HG03354 (cell line): Measurements from ENCODE around the gene RPL34.
"Not testable (repeated sequence)": the region's sequence is repeated elsewhere in the genome, so short reads cannot be mapped to it uniquely, and the experiment has no call there.

ENCODE experiments used
- ATAC-seq: cut with Tn5 transposase; IDR thresholded peaks from one replicate; pipeline ENCODE4 v1.9.1; 2021; ENCODE audit warnings: mild to moderate bottlenecking; ENCODE audit not compliant: unreplicated experiment, poor library complexity, severe bottlenecking

RPL34 gene

DNA sequence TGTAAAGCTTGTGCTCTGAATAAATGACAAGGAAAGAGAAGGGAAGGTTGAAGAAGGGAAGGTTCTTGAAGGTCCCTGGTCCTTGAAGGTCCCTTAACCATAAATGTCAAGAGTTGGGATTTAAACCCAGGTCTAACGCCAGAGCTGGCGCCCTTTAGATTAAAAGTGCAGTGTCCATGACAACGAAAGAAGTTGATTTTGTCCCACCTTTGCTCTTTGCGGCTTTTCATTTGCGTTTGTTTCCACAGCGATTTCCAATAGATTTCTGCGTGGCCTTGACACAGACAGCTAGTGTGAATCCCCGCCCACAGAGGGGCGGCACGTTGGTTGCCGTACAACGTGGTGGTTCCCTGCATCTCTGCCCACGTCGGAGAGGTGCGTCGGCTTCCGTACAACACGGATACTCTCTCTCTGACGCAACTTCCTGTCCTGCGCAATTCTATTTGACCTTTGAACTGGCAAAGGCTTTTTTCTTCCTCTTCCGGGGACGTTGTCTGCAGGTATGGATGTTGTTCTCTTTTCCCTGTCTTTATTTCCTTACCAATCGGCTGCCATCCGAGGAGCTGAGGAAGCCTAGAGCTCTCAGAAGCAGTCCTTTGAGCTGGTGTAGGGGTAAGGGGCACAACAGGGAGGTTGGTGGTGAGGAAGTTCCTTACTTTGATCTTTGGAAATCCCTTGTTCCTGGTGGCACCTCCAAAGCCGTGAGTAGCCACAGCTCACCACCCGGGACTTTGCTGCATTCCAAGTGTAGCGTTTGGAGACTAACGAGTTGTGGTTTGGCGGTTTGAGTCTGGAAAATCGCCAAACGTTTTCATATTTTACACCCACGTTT is at the start of gene RPL34:
Gene RPL34 (plus strand): TSS at position 476 of the 832 bp plus-strand sequence. CDS start 1,384 bp downstream, outside the sequence.
- ATAC-seq: peak; percentile 100

DNA sequence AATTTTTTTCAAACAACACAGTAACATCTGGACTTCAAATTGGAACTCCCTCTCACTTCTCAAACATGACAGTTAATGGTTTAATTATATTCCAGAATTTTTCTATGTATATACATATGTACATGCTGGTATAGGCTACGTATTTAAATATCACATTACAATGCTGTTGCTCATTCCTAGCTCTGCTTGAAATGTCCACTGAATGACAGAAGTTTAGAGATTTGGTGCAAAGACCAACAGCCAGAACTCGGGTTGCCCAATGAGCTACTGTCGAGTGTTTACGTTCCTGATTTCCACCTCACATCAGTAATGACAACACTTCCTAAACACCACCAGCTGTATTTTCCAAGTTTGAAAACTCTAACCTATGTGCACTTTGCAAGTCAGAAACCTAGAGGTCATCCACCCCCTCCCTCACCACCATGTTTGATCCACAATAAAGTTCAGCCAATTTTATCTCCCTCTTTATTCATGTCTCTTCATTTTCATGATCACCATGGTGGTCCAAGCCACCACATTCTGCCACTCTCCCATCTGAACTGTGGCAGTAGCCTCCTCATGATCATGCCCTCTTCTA is 49.3 kb upstream of the RPL34 start:
- ATAC-seq: no peak

DNA sequence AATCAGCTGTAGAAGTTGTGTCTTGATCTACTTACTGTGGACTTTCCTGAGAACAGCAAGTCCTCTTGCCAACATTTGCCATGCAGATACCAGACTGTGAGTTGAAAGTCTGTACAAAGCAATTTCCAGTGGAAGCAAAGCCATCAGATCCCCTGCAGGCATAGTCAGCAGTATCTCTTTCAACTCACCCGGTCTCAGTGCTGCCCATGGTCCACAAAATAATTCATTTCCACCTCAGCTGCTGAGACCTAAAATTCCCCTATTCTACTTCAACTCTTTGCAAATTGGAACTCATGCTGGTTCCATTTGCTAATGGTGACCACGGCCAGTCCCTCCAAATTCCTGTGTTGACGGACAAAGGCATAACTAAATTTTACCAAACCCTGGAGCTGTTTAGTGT is 46.0 kb upstream of the RPL34 start:
- no peak for ATAC-seq

DNA sequence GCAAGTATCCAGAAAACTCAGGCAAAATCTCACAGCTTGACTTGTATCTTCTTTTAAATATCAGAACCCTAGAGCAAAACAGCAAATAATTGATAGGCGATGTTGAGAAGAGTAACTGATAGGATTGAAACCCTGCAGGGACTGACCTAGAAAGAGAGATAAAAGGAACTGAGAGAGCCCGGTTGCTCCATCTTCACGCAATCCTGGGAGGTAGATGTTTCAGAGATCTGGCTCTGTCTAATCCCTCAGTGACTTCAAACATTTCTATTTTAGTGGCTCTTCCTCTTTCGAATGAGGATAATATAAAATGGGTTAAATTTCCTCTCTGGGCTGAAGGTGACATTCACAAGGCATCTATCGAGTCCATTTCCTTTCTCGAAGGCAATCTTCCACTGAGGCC is 39.3 kb upstream of the RPL34 start:
- ATAC-seq: no peak

DNA sequence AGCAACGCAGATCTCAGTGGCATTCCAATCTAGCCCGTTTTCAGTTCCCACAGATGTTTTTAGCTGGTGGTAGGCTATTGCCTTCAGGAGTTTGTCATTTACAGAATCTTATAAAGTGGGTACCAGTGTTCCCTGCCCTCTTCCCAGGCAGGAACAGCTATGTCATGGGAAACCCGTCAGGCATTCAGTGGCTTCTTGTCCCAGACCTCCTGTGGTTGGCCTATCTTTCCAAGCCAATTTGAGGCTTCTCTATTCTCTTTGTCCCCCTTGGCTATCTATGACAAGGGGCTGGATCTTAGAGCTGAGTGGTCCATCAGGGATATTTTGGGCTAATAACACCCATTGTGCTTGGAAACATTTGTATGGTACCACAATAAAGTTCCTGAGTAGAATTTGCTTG is 33.6 kb upstream of the RPL34 start:
- ATAC-seq: no peak

DNA sequence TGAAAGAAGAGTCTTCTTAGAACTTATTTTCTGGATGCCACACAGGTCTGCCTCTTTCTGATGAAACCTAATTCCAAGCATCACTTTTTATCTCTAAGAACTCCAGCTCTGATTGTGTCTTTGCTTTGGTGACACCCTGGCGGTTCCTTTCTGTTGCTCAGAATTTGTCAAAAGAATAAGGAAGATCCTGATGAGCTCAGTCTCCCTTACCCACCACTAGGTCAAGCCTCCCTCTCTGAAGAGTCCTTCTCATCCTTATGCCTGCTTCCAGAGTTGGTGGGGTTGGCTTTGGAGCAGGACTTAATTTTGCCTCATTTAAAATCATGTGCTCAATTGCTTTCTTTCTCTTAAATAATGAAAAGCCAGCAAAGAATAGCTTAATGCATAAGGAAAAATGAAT is 31.5 kb upstream of the RPL34 start:
- ATAC-seq: no peak

DNA sequence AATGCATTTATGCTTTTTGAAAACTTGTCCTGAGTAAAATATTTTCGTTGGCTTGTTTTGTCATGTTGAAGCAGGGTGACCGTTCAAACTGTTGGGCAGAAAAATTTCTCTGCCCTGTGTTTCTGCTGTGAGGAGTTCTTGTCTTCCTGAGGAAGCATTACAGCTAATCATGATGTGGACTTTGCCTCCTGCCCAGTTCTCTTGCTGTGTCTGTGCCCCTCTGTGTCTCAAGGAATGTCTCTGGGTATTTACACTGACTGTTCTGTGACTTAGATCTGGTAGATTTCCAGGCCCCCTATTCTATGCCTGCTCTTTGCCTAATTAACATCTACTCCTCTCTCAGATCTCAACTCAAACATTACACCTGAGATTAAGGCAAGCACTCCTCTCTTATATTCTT is 30.4 kb upstream of the RPL34 start:
- no peak for ATAC-seq

DNA sequence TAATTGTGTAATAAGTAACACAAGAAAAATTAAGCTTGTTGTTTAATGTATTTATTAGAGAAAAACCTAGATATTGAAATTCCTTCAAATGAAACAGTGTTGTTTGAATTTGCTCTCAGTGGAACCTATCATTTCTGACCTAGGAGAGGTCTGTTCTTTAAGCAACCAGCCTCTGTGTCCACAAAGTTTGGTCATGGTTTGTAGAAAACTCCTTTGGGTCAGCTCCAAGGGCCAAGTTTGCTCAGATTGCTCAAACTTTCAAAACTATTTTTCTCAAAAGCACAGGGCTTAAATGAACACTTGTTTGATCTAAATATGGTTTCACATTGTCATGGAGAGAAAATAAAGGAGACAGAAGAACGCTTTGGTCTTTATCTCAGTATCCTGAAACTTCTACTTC is 29.6 kb upstream of the RPL34 start:
- ATAC-seq: no peak

DNA sequence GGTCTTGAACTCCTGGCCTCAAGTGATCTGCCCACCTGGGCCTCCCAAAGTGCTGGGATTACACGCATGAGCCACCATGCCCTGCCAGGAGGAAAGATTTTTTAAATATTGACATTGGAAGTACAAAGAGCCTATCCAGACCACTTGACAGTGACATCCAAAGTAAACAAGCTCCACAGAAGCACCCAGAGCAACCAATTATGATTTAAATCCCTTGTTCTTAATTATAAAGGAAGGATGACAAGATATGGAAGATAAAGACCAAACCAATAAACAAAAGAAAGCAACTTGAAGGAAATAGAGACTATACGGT is 27.7 kb upstream of the RPL34 start:
- no peak for ATAC-seq

DNA sequence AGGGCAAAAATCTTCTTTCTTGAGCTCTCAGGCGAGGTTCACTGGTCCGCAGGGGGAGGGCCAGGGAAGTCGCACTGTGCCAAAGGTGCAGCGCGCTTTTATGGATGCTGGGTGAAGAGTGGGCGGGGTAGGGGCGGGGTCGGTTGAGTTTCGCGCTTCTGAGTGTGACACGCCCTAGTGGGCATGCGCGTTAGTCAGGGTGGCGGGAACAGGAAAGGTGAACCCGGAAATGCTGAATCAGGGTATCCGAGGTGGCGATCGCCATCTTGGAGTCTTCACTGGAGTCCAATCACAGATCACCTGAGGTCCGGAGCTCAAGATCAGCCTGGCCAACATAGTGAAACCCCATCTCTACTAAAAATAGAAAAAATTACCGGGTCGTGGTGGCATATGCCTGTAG is 26.1 kb upstream of the RPL34 start:
- ATAC-seq: not testable (repeated sequence)

DNA sequence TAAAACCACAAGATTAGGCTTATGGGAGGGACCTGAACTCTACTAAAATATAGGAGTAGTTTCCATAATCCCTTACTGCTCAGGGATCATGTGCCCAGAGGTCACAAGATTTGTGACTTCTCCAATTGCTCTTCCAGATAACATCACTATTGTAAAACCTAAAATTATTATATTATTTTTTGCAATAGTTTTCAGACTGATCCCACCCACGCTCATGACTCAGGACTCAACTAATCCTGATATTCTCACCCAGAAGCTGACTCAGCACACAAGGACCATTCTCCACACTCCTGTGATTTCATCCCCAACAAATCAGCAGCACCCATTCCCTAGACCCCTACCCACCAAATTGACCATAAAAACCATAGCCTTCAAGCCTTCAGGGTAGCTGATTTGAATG is 24.0 kb upstream of the RPL34 start:
- no peak for ATAC-seq

DNA sequence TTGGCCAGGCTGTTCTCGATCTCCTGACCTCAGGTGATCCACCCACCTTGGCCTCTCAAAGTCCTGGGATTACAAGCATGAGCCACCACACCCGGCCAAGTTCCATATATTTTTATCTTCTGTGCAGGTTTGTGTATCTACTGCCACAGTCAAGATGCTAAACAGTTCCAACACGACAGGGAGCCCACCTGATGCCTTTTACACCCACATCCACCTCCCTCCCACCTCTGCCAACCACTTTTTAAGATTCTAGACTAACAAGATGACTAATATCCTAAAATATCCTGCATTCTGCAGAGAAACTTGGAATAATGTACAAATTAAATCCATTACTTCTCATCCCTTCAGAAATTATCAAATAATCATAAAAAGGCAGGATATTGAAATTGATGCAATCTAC is 19.3 kb upstream of the RPL34 start:
- ATAC-seq: no peak

DNA sequence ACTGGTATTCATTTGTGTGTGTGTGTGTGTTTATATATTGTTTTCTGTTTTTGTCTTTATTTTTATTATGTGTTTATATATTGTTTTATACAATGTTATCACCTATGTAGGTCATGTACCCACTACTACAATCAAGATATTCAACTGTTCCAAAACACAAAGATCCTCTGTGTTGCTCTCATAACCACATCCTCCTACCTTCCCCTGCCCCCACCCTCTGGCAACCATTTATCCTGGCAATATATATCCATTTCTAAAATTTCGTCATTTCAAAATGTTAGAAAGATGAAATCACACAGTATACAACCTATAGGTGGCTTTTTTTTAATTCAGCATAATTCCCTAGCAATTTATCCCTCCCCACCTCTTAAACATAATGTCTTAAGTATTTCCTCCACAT is 18.8 kb upstream of the RPL34 start:
- no peak for ATAC-seq

DNA sequence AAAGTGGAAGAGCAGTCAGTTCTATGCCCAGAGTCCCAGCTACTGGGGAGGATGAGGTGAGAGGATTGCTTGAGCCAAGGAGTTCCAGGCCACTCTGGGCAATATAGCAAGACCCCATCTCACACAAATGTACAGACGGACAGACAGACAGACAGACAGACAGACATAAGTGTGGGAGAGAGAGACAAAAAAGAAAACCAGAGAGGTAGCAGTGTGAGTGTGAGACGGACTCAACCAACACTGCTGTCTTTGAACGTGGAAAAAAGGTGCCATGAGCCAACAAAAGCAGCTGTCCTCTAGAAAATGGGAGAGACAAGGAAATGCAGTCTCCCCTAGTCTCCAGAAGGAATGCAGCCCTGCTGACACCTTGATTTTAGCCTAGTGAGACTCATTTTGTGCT is 18.2 kb upstream of the RPL34 start:
- no peak for ATAC-seq

DNA sequence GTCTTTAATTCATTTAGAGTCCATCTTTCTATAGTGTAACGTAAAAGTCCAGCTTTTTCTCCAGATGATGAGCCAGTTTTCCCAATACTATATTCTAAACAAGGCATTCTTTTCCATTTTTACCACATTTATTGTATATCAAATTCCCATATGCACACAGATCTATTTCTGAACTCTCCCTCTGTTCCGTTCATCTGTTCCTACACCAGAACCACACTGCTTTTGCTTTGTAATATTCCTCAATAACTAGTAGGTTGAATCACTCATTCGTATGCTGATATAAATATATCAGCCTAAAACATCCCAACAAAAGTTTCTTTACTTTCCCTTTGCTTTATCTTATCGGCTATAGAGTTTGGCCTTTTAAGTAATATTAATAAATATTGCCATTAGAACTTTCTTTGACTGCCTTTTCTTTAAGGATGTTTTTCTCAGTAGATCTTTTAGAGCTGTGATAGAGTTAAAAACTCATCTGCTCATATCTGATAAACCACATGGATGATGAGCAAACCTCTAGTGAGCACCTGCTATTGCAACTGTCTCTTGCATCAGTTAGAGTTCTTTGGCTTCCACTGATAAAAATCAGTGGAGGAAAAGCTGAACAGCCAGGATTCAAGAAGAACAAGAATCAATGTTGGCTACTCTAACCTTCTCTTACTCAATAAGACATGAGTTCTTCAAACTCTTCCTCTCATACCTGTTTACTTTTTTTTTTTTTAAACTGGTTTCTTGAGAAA is 13.1 kb upstream of the RPL34 start:
- ATAC-seq: no peak

DNA sequence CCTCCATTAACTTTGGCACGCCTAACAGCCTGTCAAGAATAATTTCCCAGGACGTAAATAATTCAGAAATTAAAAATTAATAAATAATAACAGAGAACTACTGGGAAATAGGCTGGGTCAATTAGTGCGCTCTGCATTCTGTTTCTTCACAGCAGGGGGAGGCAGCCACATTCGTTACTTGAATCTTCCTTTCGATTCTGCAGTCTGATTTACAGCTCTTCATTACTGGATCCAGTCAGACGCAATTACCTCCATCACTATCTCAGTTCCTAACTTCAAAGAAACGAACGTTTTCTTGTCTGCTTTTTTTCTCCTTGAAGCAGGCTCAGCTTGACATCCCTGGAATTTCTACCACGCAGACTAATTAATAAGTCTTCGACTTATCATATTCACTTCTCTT is 9.0 kb upstream of the RPL34 start:
- no peak for ATAC-seq

DNA sequence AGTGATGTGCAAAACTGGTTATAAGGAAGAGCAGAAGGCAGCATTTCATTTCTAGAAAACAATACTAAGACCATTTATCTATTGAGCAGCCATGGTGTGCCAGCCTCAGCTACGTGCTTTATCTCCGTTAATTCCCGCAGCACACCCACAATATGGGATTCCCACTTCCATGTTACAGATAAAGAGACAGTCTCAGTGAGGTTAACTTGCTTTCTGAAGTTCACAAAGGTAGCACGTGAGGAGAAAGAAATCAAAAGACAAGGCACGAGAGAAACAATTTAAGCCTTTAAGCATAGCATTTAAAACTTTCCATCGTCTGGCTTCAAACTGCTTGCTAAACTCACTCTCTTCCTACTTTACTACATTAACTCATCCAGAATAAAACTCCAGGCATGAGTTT is 8.0 kb upstream of the RPL34 start:
- no peak for ATAC-seq

DNA sequence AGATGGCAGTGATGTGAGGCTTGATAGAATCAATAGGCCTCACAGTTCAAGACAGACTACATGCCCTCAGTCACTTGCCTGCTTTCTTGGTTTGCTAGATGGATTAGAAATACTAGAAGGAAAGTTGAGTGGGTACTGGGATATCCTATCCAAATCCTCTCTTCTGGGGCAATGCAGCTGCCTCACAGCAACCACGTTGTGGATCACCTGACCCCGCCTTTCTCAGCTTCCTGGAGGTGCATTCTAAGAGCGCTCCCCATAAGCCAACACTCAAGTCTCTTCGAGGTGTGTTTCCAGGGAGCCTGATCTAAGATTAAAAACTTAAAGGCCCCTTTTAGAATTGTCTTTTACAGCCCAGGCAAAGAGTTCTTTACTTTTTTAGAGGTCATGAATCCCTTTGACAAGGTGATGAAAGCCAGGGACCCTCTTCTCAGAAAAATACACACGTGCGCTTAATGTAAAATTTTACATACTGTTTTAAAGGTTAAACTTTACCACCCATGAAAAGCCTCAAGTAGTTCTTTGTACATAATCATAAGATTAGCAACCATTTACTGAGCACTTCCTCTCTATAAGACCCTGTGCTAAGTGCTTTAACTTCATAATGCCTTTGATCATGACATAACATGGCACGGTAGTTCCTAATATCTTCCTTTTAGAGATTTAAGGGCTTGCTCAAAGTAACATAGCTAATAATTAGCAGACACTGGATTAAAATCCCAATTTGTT is 840 bp upstream of the RPL34 start:
- peak; percentile 8 for ATAC-seq

DNA sequence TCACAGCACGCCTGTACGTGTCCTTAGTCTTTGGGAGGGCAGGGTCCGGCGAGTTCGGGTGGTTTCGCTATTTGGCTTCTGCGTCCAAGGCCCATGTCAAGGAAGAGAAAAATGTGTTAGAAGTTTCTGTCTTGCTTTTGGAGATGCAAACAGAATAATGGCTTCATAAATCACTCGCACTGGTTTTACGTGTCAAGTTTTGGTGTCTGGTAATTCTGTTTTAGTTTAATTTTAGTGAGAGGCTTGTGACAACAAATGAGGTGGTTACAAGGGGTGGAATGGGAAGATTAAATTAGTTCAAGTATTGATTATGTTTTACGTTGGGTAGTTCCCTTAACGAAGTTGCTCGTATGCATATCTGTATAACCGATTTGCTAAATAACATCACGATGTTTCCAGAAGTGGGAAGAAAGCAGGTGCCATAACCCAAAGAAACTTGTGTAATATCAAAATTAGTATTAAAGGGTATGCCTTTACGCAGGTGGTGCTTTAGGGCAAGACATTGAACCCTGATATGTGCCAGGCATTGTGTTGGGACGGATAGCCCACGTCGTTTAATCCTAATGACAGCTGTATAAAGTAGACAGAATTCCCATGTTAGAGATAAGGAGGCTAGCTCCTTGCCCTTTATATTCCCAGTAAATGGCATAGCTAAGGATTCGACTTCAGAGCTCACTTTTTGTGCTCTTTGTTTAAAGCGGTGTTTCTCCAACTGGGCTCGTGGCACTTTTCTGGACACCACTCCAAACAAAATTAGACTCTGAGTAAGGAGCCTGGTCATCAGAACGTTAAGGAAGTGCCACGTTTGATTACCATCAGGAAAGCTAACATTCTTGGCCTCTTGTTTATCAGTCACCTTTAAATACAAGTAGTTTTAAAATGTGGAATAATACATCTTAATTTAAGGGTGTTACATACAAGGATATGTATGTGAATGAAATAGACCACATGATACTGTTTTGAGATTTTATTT is 843 bp downstream of the RPL34 start:
- ATAC-seq: peak; percentile 21
